Mucosa of descending colon (tissue), 3 donors: ENCODE measurements around the gene CAMK4. TPM values are rescaled to one million over a fixed set of nuclear protein-coding genes. Genes with fewer than 3 reads are reported as not detected.
A peak's percentile ranks its signal among the peaks of the same experiment; 100 is the strongest.

Source experiments
- ATAC-seq: fragments of 200-7000 bp; cut with Tn5 transposase; one replicate; pipeline ENCODE4 v1.9.1; 2020; ENCODE audit warnings: mild to moderate bottlenecking, moderate library complexity
- DNase-seq, 3 donors: peaks; one replicate each; pipeline ENCODE4 v3.0.0-alpha.2; 2020
- H3K36me3 ChIP-seq: fragments of 200-600 bp; one replicate; pipeline ENCODE4 v1.8.0; 2021; ENCODE audit warnings: low read depth, mild to moderate bottlenecking
- H3K4me1 ChIP-seq: fragments of 200-600 bp; one replicate; pipeline ENCODE4 v1.8.0; 2021; ENCODE audit warnings: low read depth, mild to moderate bottlenecking
- H3K4me3 ChIP-seq: fragments of 200-600 bp; one replicate; pipeline ENCODE4 v1.8.0; 2021; ENCODE audit warnings: mild to moderate bottlenecking
- H3K9me3 ChIP-seq: fragments of 200-600 bp; one replicate; pipeline ENCODE4 v1.8.0; 2021; ENCODE audit warnings: mild to moderate bottlenecking
- intact Hi-C, 2 donors: fragments of 100-400 bp; cut with DNase I in 1 of 2; cut with micrococcal nuclease in 1 of 2; formaldehyde crosslinking; loops; one replicate each; pipeline versions ENCODE4 v1.11.0 to v1.11.1; 2022; cut with DNase I, micrococcal nuclease
- long read RNA-seq, 2 donors: library from polyadenylated mRNA; unstranded; transcript quantifications; one replicate each; pipeline ENCODE4 v2.0.0, GENCODE V29; 2019 to 2021
- total RNA-seq, 3 donors: library from RNA; stranded (reverse); fragmentation: NEBNext Ultra II Directional in 2 of 3; extraction: Animal tissue kit (Norgen Biotek cat#: 25700) in 2 of 3; gene quantifications; one replicate each; pipeline versions ENCODE4 v1.2.1 to v1.2.4, GENCODE V29; 2021 to 2023
- TF ChIP-seq, protein P1 (sequence below): fragments of 200-600 bp; IDR thresholded peaks from one replicate; pipeline ENCODE4 v1.8.0; 2022; ENCODE audit warnings: antibody characterized with exemption, mild to moderate bottlenecking
- donor health status: DM: no; HTN: no; CAD: no; lungs with moderate emphysema.
- donor health status: DM: no; HTN: no; CAD: no.
- donor health status: DM: no; HTN: yes; CAD: no.

The CAMK4 gene
- 1 to 10 TPM; 2.0 to 5.5 (median 4.0) TPM for total RNA-seq
- long read RNA-seq, donor 1, partial matches to known transcripts, result 1 of 1 reads
- long read RNA-seq, donor 1, other reads (novel, unspliced or antisense), result 0 of 1 reads
- long read RNA-seq, donor 2, full-length matches to known transcripts, result 2 of 2 reads
- long read RNA-seq, donor 2, partial matches to known transcripts, result 0 of 2 reads
- long read RNA-seq, donor 2, other reads (novel, unspliced or antisense), result 0 of 2 reads

DNA sequence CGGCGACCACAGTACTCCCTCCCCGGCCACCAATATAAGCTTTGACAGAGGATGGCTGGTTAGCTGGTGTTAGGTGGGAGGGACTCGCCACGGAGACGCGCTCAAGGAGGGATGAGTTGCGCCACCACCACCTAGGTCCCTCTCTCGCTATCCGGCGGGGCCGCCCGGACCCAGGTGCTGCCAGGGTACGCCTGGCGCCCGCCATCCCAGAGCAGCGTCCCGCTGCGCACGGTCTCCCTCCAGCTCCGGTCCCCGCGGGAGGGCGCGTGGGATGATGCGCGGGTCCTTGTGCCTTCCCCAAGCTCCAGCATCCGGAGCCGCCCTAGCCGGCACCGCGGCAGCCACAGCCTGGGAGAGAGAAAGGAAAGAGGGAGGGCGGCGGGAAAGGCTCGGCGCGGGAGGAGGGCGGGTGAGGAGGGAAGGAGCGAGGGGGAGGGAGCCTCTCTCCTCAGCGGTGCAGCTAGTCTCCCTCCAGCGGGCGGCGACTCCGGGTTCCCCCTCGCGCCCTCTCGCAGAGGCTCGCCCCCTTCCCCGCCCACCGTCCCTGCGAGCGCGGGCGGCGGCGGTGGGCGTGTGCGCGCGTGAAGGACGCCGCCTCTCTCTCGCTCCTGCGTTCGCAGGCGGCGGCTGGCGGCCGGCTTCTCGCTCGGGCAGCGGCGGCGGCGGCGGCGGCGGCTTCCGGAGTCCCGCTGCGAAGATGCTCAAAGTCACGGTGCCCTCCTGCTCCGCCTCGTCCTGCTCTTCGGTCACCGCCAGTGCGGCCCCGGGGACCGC lies at the start of gene CAMK4:
CAMK4 (plus strand) TSS at position 598 of the 774 bp plus-strand sequence; CDS start at position 698, 100 bp downstream.
- H3K4me3 ChIP-seq, result peak within 1 kb of the TSS; percentile 15
- peaks cover 6% of the 10 kb centered on the region for H3K4me1 ChIP-seq
- peak; percentile 55 to 75 (median 70) for DNase-seq
- ATAC-seq, result peak; percentile 85
- H3K9me3 ChIP-seq, result no peaks in the 10 kb centered on the region
- no peaks in the 10 kb centered on the region for H3K36me3 ChIP-seq
- intact Hi-C loops, result no loop called here
- TF ChIP-seq, protein P1, sequence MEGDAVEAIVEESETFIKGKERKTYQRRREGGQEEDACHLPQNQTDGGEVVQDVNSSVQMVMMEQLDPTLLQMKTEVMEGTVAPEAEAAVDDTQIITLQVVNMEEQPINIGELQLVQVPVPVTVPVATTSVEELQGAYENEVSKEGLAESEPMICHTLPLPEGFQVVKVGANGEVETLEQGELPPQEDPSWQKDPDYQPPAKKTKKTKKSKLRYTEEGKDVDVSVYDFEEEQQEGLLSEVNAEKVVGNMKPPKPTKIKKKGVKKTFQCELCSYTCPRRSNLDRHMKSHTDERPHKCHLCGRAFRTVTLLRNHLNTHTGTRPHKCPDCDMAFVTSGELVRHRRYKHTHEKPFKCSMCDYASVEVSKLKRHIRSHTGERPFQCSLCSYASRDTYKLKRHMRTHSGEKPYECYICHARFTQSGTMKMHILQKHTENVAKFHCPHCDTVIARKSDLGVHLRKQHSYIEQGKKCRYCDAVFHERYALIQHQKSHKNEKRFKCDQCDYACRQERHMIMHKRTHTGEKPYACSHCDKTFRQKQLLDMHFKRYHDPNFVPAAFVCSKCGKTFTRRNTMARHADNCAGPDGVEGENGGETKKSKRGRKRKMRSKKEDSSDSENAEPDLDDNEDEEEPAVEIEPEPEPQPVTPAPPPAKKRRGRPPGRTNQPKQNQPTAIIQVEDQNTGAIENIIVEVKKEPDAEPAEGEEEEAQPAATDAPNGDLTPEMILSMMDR, result no peak

DNA sequence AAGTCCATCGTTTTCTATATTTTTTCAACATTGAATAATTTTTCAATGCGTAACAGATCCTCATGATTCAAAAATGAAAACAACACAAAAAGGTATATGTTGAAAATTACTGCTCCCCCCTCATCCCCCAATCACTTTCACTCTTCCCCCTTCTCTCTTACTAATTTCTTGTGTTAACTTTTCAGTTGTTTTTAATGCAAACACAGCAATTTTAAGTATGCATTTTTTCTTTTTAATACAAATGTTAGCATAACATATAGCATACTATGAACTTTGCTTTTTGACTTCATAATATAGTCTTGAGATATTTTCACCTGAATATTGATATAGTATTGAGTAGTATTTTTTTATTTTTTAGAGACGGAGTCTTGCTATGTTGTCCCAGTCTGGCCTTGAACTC lies 41.1 kb upstream of the CAMK4 start:
- no peaks in the 10 kb centered on the region for H3K9me3 ChIP-seq
- H3K4me3 ChIP-seq, result no peak overlapping the region
- H3K4me1 ChIP-seq, result no peaks in the 10 kb centered on the region
- intact Hi-C loops, result no loop called here
- no peaks in the 10 kb centered on the region for H3K36me3 ChIP-seq
- ATAC-seq (no peak), DNase-seq (no peak)
- TF ChIP-seq, protein P1, result no peak

DNA sequence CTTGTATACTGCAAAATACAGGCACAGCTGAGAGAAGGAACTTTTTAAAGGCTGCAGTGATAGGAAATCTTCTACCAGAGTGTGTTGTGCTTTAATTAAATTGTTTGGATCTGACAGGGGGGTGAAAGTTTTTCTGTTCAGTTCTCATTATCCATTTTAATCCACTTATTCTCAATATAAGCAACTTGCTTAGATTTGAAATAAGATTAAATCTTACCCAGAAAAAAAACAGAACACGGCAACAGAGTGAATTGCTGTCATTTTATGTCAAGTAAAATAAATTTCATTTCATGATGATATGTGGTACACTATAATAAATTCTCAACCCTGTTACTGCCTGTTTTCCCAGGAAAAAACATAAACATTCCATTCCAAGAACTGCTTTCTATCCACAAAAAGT lies 37.1 kb upstream of the CAMK4 start:
- no peaks in the 10 kb centered on the region for H3K9me3 ChIP-seq
- no peak overlapping the region for H3K4me3 ChIP-seq
- intact Hi-C loops, result no loop called here
- ATAC-seq (no peak), DNase-seq (no peak)
- TF ChIP-seq, protein P1, result no peak
- no peaks in the 10 kb centered on the region for H3K4me1 ChIP-seq
- no peaks in the 10 kb centered on the region for H3K36me3 ChIP-seq

DNA sequence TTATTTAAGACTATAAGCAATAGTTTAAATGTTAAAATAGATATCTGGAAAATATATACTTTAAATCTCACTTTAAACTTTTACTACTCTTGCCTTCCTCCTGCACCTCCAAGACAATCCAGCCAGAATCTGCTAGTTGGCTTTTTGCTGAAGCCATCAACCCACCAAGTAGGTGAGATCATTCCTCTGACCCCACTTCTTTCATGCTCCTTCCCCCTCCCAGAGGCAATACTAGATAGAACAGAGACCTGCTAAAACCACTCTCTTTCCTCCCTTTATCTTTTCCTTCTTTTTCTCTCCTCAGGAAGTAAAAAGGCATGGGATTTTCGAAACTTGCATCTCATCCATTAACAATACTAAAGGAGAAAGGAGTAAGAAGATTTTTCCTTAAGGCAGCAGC lies 30.1 kb upstream of the CAMK4 start:
- intact Hi-C loops, result no loop called here
- TF ChIP-seq, protein P1, result no peak
- ATAC-seq (no peak), DNase-seq (no peak)
- Histone ChIP-seq H3K9me3 (no peaks in the 10 kb centered on the region), H3K36me3 (no peaks in the 10 kb centered on the region), H3K4me3 (no peak overlapping the region), H3K4me1 (no peaks in the 10 kb centered on the region)

DNA sequence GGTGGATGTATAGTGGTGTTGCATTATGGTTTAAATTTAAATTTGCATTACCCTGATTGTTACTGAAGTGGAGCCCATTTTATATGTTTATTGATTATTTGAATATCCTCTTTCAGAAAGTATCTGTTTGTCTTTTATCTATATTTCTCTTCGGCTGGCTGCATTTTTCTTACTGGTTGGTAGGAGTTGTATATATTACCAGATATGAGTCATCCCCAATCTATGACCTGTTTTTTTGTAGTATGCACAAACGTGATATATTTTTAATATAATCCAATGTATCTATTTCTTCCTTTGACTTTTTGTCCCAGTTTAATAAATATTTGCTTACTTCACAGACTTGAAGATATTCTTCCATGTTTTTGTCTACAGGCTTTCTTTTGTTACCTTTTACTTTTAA lies 29.3 kb upstream of the CAMK4 start:
- Histone ChIP-seq H3K9me3 (no peaks in the 10 kb centered on the region), H3K4me3 (no peak overlapping the region), H3K4me1 (no peaks in the 10 kb centered on the region), H3K36me3 (no peaks in the 10 kb centered on the region)
- ATAC-seq (no peak), DNase-seq (no peak)
- TF ChIP-seq, protein P1, result no peak
- intact Hi-C loops, result no loop called here
